Measurements from ENCODE around the gene ODAD3.

DNA sequence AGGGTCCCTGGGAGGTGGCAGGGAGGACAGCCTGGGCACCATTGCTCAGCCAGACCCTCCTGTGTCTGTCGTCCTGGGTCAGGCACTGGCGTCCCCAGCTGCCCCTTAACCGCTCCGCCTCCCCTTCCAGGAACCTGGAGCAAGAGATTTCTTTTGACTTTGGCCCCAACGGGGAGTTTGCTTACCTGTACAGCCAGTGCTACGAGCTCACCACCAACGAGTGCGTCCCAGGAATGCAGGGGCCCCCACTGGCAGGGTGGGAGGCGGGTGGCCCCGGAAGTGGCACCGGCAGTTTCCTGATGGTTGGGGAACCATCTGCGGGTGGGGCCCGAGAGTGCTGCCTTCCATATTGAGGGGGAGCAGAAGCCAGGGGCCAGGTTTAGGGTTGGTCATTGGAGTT is 13.5 kb upstream of the ODAD3 start:
- TF ChIP-seq CTCF (IDR thresholded peaks at IDR 0.05; ENCODE audit: low read length) (no peak), EZH2 (optimal IDR thresholded peaks at IDR 0.05; ENCODE audit: low read depth, low read length) (no peak)
